ENCODE results near the gene NACC2. TPM values are rescaled to one million over a fixed set of nuclear protein-coding genes. Genes with fewer than 3 reads are reported as not detected.

NACC2 gene
- total and polyA plus RNA-seq, 2 experiments from 2014 or later: 3.8 to 20.8 TPM

GRCh38 chr9:136054798-136055714, 40.0 kb downstream of the NACC2 start:
- Histone ChIP-seq H3F3A (replicated peaks; ENCODE audit: low read depth) (peaks cover 15% of the 10 kb centered on the region; the same call in 1 of the 2 replicates), H3K79me2 (replicated peaks; ENCODE audit: insufficient read depth) (no peaks in the 10 kb centered on the region), H3K4me1 (ENCODE audit: insufficient read depth) (peaks cover 39% of the 10 kb centered on the region), H2AFZ (no peak overlapping the region), H3K27me3 (ENCODE audit: insufficient read depth) (no peaks in the 10 kb centered on the region; the same call in 1 of the 2 replicates), H3K36me3 (ENCODE audit: insufficient read depth) (no peaks in the 10 kb centered on the region), H3K4me3 (no peak overlapping the region), H3K4me2 (peak overlapping the region; percentile 16; the same call in 1 of the 2 replicates), H4K20me1 (replicated peaks; ENCODE audit: insufficient read depth) (no peaks in the 10 kb centered on the region), H3K9me2 (ENCODE audit: insufficient read depth) (no peaks in the 10 kb centered on the region), H3K27ac (ENCODE audit: low read depth) (no peak overlapping the region)
- DNase-seq (ENCODE audit: low spot score): no peak
- Mint-ChIP-seq H3K4me1 (peaks cover 39% of the 10 kb centered on the region), H3K27ac (no peak overlapping the region), H3K36me3 (ENCODE audit: low read depth) (no peaks in the 10 kb centered on the region), H3K27me3 (ENCODE audit: insufficient read depth, low read depth, poor library complexity) (peaks cover 9% of the 10 kb centered on the region), H3K4me3 (no peak overlapping the region), H3K9me3 (no peaks in the 10 kb centered on the region)
- no peak for TF ChIP-seq EZH2 (IDR thresholded peaks at IDR 0.05; ENCODE audit: low read depth, unreplicated experiment)
- TF ChIP-seq CREB1 (CRISPR knock-in tag; IDR thresholded peaks at IDR 0.05; ENCODE audit: low read depth): no peak
- no peak for TF ChIP-seq POLR2AphosphoS5 (IDR thresholded peaks at IDR 0.05; ENCODE audit: low read depth)
- TF ChIP-seq STAT1 (IDR thresholded peaks at IDR 0.05; ENCODE audit: unreplicated experiment): no peak
- no peak for TF ChIP-seq ZNF462 (CRISPR knock-in tag; IDR thresholded peaks at IDR 0.05)
- TF ChIP-seq NANOG (IDR thresholded peaks at IDR 0.05; ENCODE audit: borderline replicate concordance): no peak
- no peak for TF ChIP-seq ZNF331 (CRISPR knock-in tag; IDR thresholded peaks at IDR 0.05; ENCODE audit: low read depth)
- no peak; a peak in 1 of 4 replicates for TF ChIP-seq CTCF (conservative IDR thresholded peaks at IDR 0.05; ENCODE audit: low read depth in 2 of 2)
- no peak for TF ChIP-seq ZNF114 (CRISPR knock-in tag; IDR thresholded peaks at IDR 0.05)
- TF ChIP-seq EZH2phosphoT487 (IDR thresholded peaks at IDR 0.05; ENCODE audit: unreplicated experiment): no peak
- TF ChIP-seq, protein P1, sequence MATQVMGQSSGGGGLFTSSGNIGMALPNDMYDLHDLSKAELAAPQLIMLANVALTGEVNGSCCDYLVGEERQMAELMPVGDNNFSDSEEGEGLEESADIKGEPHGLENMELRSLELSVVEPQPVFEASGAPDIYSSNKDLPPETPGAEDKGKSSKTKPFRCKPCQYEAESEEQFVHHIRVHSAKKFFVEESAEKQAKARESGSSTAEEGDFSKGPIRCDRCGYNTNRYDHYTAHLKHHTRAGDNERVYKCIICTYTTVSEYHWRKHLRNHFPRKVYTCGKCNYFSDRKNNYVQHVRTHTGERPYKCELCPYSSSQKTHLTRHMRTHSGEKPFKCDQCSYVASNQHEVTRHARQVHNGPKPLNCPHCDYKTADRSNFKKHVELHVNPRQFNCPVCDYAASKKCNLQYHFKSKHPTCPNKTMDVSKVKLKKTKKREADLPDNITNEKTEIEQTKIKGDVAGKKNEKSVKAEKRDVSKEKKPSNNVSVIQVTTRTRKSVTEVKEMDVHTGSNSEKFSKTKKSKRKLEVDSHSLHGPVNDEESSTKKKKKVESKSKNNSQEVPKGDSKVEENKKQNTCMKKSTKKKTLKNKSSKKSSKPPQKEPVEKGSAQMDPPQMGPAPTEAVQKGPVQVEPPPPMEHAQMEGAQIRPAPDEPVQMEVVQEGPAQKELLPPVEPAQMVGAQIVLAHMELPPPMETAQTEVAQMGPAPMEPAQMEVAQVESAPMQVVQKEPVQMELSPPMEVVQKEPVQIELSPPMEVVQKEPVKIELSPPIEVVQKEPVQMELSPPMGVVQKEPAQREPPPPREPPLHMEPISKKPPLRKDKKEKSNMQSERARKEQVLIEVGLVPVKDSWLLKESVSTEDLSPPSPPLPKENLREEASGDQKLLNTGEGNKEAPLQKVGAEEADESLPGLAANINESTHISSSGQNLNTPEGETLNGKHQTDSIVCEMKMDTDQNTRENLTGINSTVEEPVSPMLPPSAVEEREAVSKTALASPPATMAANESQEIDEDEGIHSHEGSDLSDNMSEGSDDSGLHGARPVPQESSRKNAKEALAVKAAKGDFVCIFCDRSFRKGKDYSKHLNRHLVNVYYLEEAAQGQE (IDR thresholded peaks at IDR 0.05; ENCODE audit: unreplicated experiment): no peak
- no peak for TF ChIP-seq JUNB (IDR thresholded peaks at IDR 0.05; ENCODE audit: unreplicated experiment)
- ATAC-seq: no peak
